Natural killer cell treated with Interleukin-12 subunit alpha and Interleukin-12 subunit beta and Interleukin-15 and Interleukin-18, amount 100 ng/mL, for 72 hours (primary cell): ENCODE data around the gene ATP2B2. TPM values are rescaled to one million over a fixed set of nuclear protein-coding genes. Genes with fewer than 3 reads are reported as not detected.

Source experiments
- ATAC-seq, 2 donors: fragments of 150-1000 bp; cut with Tn5 transposase in 1 of 2; sonication (Bioruptor Pico), chemical (Tn5 transposase) in 1 of 2; 2 replicates each; pipeline ENCODE4 v1.10.0; 2021
- DNase-seq: peaks from one replicate; pipeline ENCODE4 v3.0.0; 2022; ENCODE audit warnings: low spot score
- H3K27ac Mint-ChIP-seq, 2 donors: 1 replicate in 1 of 2; 2 replicates in 1 of 2; pipeline ENCODE4 v1.8.0; 2022; ENCODE audit warnings: mixed read lengths in 2 of 2, mild to moderate bottlenecking in 1 of 2, moderate library complexity in 1 of 2
- H3K27me3 Mint-ChIP-seq, 2 donors: 1 replicate in 1 of 2; 2 replicates in 1 of 2; pipeline ENCODE4 v1.8.0; 2022; ENCODE audit warnings: mixed read lengths in 2 of 2
- H3K36me3 Mint-ChIP-seq: one replicate; pipeline ENCODE4 v1.8.0; 2022; ENCODE audit warnings: mixed read lengths
- H3K4me1 Mint-ChIP-seq, 2 donors: 1 replicate in 1 of 2; 2 replicates in 1 of 2; pipeline ENCODE4 v1.8.0; 2022; ENCODE audit warnings: low read depth in 2 of 2, mixed read lengths in 2 of 2, mild to moderate bottlenecking in 1 of 2
- H3K4me3 Mint-ChIP-seq: one replicate; pipeline ENCODE4 v1.8.0; 2022; ENCODE audit warnings: mixed read lengths
- H3K9me3 Mint-ChIP-seq: 2 replicates; pipeline ENCODE4 v1.8.0; 2022; ENCODE audit warnings: mixed read lengths
- total RNA-seq, 2 donors: library from RNA; stranded (reverse); gene quantifications; one replicate each; pipeline ENCODE4 v1.2.3, GENCODE V29; 2022

Gene ATP2B2
- total RNA-seq, 2 donors from 2014 or later, result not detected

GRCh38 chr3:10487988-10488633, 17.3 kb downstream of the ATP2B2 start:
- DNase-seq (no peak), ATAC-seq (no peak)
- Mint-ChIP-seq H3K4me3 (no peak overlapping the region), H3K4me1 (no peaks in the 10 kb centered on the region), H3K27ac (no peak overlapping the region), H3K36me3 (no peaks in the 10 kb centered on the region), H3K9me3 (no peaks in the 10 kb centered on the region), H3K27me3 (peaks cover 14 to 15% of the 10 kb centered on the region in 2 donors)

DNA sequence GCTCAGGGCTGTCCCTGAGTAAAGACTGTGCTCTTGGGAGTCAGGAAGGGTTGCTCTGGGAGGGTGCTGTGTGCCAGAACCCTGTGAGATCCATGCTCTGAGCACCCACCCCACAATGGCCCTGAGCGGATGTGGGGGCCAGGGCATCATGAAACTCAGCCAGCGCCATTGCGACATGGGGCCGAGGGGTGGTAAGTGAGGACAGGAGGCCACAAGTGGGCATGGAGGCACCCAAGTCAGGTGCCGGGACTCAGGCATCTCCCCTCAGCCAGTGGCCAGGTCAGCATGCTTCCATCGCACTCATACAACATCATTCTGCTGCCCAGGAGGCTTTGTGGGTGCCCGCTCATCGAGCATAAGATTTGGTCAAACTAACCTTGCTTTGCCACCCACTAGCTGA, 19.6 kb downstream of the ATP2B2 start:
- H3K4me3 Mint-ChIP-seq, result no peak overlapping the region
- no peaks in the 10 kb centered on the region for H3K36me3 Mint-ChIP-seq
- H3K9me3 Mint-ChIP-seq, result no peaks in the 10 kb centered on the region
- DNase-seq (no peak), ATAC-seq (no peak)
- no peaks in the 10 kb centered on the region for H3K4me1 Mint-ChIP-seq
- peaks cover 11 to 15% of the 10 kb centered on the region in 2 donors for H3K27me3 Mint-ChIP-seq
- H3K27ac Mint-ChIP-seq, result no peak overlapping the region

DNA sequence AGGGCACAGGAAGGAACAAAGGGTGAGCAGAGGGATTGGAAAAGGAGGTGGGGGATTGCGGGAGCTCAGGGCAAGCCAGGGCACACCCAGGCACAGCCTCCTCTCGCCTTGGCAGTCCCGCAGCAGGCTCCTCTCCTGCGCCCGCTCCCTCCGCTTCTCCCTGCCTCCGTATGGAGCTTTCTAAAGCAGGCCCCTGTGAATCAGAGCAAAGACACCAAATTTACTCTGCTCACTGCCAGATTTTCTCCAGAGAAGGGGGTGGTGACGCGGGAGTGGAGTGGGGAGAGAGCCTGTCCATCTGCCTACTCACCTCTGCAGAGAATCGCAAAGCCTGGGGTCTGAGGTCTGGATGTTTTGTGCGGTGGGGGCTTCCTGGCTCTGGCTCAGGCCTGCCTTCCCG, 20.0 kb downstream of the ATP2B2 start:
- Mint-ChIP-seq H3K27me3 (peaks cover 11 to 15% of the 10 kb centered on the region in 2 donors), H3K27ac (no peak overlapping the region), H3K4me1 (no peaks in the 10 kb centered on the region), H3K9me3 (no peaks in the 10 kb centered on the region), H3K36me3 (no peaks in the 10 kb centered on the region), H3K4me3 (no peak overlapping the region)
- no peak for DNase-seq
- no peak for ATAC-seq

DNA sequence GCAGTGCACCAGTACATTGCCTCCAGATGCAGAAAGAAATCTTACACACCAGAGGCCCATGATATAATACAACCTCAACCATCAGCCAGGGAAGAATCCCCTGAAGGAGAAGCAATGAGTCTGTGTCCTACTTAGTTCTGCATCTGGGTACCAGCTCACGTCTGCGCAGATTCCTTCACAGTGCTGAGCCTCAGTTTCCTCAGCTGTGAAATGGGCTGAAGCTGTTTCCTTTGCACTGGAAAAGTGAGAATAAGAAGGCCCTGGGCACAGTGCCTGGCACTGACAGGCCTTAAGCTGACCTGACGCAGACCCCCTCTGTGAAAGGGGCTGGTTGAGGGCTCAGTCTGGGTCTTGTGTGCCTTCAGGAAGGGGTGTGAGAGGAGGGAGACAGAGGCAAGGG, 20.7 kb downstream of the ATP2B2 start:
- ATAC-seq, result no peak
- no peak overlapping the region for H3K4me3 Mint-ChIP-seq
- peaks cover 9 to 15% of the 10 kb centered on the region in 2 donors for H3K27me3 Mint-ChIP-seq
- no peak for DNase-seq
- H3K9me3 Mint-ChIP-seq, result no peaks in the 10 kb centered on the region
- no peak overlapping the region for H3K27ac Mint-ChIP-seq
- H3K4me1 Mint-ChIP-seq, result no peaks in the 10 kb centered on the region
- no peaks in the 10 kb centered on the region for H3K36me3 Mint-ChIP-seq

GRCh38 chr3:10483686-10484345, 21.6 kb downstream of the ATP2B2 start:
- H3K4me3 Mint-ChIP-seq, result no peak overlapping the region
- H3K4me1 Mint-ChIP-seq, result no peaks in the 10 kb centered on the region
- no peaks in the 10 kb centered on the region for H3K9me3 Mint-ChIP-seq
- DNase-seq, result no peak
- peaks cover 7 to 9% of the 10 kb centered on the region in 2 donors for H3K27me3 Mint-ChIP-seq
- no peak overlapping the region for H3K27ac Mint-ChIP-seq
- no peak for ATAC-seq
- H3K36me3 Mint-ChIP-seq, result no peaks in the 10 kb centered on the region

GRCh38 chr3:10483364-10483675, 22.1 kb downstream of the ATP2B2 start:
- H3K27me3 Mint-ChIP-seq, result peaks cover 8 to 9% of the 10 kb centered on the region in 2 donors
- DNase-seq (no peak), ATAC-seq (no peak)
- H3K4me1 Mint-ChIP-seq, result no peaks in the 10 kb centered on the region
- H3K9me3 Mint-ChIP-seq, result no peaks in the 10 kb centered on the region
- H3K36me3 Mint-ChIP-seq, result no peaks in the 10 kb centered on the region
- no peak overlapping the region for H3K27ac Mint-ChIP-seq
- H3K4me3 Mint-ChIP-seq, result no peak overlapping the region

DNA sequence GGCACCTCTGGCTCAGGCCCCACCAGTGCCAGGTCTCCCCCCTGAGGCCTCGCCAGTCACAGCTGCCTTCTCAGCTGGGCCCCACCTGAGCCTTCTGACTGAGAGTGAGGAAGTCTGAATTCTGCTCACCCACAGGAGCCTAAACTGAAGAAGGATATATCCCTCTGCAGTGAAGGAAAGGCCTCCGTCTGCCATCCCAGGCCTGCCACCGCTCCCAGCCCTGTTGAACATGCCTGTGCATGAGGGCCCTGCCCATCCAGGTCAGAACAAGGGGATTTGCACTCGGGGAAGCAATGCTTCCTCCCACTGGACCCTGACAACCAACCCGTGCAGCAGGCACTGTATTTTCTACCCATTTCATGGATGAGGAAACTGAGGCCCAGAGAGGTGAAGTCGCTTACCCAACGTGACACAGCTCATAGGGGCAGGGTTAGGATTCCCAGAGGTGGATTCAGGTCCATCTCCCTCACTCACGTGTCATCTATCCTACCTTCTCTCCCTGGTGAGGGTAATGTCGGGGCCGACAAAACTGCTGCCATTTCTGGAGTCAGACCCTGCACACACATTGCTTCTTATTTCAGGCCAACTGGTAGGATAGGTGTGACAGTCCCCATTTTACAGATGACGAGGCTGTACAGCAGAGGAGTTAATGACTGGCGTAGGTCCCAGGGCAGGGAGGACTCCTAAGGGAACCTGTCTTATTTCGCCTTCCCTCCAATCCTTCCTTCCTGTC, 22.6 kb downstream of the ATP2B2 start:
- no peak overlapping the region for H3K4me3 Mint-ChIP-seq
- H3K9me3 Mint-ChIP-seq, result no peaks in the 10 kb centered on the region
- DNase-seq, result no peak
- no peak overlapping the region for H3K27ac Mint-ChIP-seq
- H3K27me3 Mint-ChIP-seq, result peaks cover 7 to 9% of the 10 kb centered on the region in 2 donors
- no peaks in the 10 kb centered on the region for H3K36me3 Mint-ChIP-seq
- ATAC-seq, result peak in 1 of 2 donors; percentile 17
- H3K4me1 Mint-ChIP-seq, result no peaks in the 10 kb centered on the region

DNA sequence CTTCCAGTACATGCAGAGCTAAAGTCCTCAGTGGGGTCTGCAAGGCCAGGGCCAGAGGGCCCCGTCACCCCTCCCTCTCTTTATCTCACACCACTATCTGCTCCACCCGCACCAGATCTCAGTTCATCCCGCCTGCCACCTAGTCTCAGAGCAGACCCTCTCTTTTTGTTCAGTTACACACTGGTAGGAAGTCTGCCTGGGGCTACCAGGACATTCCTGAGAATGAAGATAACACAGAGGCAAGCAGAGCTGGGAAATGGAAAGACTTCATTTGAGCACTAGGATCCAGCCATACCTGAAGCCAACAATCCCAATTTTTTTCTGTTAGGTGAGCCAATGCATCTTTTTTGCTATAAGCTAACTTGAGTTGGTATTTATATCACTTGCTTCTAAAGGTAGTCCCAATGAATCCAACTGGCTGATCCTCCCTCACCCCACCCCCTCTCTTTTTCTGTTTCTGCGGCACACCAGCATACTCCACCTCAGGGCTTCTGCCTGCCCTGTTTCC, 24.5 kb downstream of the ATP2B2 start:
- DNase-seq (no peak), ATAC-seq (no peak)
- H3K4me3 Mint-ChIP-seq, result no peak overlapping the region
- H3K4me1 Mint-ChIP-seq, result no peaks in the 10 kb centered on the region
- H3K27me3 Mint-ChIP-seq, result peaks cover 13 to 16% of the 10 kb centered on the region in 2 donors
- H3K27ac Mint-ChIP-seq, result no peak overlapping the region
- no peaks in the 10 kb centered on the region for H3K36me3 Mint-ChIP-seq
- no peaks in the 10 kb centered on the region for H3K9me3 Mint-ChIP-seq

DNA sequence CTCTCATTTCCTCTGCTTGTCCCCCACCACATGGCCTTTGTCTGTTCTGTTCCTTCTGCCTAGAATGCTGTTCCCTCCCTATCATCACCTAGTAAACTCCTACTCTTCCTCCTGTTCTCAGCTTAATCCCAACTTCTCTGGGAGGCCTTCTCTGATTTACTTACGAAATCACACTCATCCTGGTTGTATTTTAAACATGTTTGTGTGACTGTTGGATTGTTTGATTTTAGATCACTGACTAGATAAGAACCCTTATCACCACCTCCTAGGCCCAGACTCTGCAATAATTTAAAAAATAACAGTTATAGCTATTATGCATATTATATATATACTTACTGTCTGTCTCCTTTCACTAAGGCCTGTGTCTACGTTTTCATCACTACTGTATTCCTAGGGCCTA, 26.1 kb downstream of the ATP2B2 start:
- no peak for DNase-seq
- Mint-ChIP-seq H3K36me3 (no peaks in the 10 kb centered on the region), H3K9me3 (no peaks in the 10 kb centered on the region), H3K4me1 (peaks cover 0 to 2% of the 10 kb centered on the region in 2 donors), H3K27ac (no peak overlapping the region), H3K27me3 (peaks cover 13 to 16% of the 10 kb centered on the region in 2 donors), H3K4me3 (no peak overlapping the region)
- no peak for ATAC-seq

GRCh38 chr3:10475983-10476382, 29.4 kb downstream of the ATP2B2 start:
- H3K36me3 Mint-ChIP-seq, result no peaks in the 10 kb centered on the region
- H3K27me3 Mint-ChIP-seq, result peaks cover 25 to 33% of the 10 kb centered on the region in 2 donors
- DNase-seq (no peak), ATAC-seq (no peak)
- no peak overlapping the region for H3K4me3 Mint-ChIP-seq
- peaks cover 0 to 7% of the 10 kb centered on the region in 2 donors for H3K4me1 Mint-ChIP-seq
- H3K27ac Mint-ChIP-seq, result no peak overlapping the region
- H3K9me3 Mint-ChIP-seq, result no peaks in the 10 kb centered on the region

- Mint-ChIP-seq H3K4me1 (peaks cover 0 to 7% of the 10 kb centered on the region in 2 donors), H3K27ac (no peak overlapping the region), H3K36me3 (no peaks in the 10 kb centered on the region), H3K9me3 (no peaks in the 10 kb centered on the region), H3K27me3 (peaks cover 26 to 33% of the 10 kb centered on the region in 2 donors), H3K4me3 (no peak overlapping the region)
- no peak for DNase-seq
- ATAC-seq, result peak in 1 of 2 donors; percentile 6
These were observed 30.5 kb downstream of the ATP2B2 start for GRCh38 chr3:10474847-10475246.

- DNase-seq (no peak), ATAC-seq (no peak)
- Mint-ChIP-seq H3K4me3 (no peak overlapping the region), H3K4me1 (peaks cover 0 to 7% of the 10 kb centered on the region in 2 donors), H3K27me3 (peaks cover 28 to 33% of the 10 kb centered on the region in 2 donors), H3K36me3 (no peaks in the 10 kb centered on the region), H3K27ac (no peak overlapping the region), H3K9me3 (no peaks in the 10 kb centered on the region)
These were observed 31.1 kb downstream of the ATP2B2 start for GRCh38 chr3:10474275-10474646.

- H3K27ac Mint-ChIP-seq, result no peak overlapping the region
- ATAC-seq, result no peak
These were observed 31.7 kb downstream of the ATP2B2 start for GRCh38 chr3:10473581-10474274.

More at GRCh38 chr3:10473581-10474274, 31.7 kb downstream of the ATP2B2 start:
- no peak for DNase-seq
- peaks cover 28 to 31% of the 10 kb centered on the region in 2 donors for H3K27me3 Mint-ChIP-seq
- no peak overlapping the region for H3K4me3 Mint-ChIP-seq
- H3K9me3 Mint-ChIP-seq, result no peaks in the 10 kb centered on the region
- H3K4me1 Mint-ChIP-seq, result peaks cover 0 to 7% of the 10 kb centered on the region in 2 donors
- no peaks in the 10 kb centered on the region for H3K36me3 Mint-ChIP-seq
